HG02763 (cell line): ENCODE measurements around the gene MARF1.
"Not testable (repeated sequence)": the region's sequence is repeated elsewhere in the genome, so short reads cannot be mapped to it uniquely, and the experiment has no call there.

Source experiments
- ATAC-seq: cut with Tn5 transposase; IDR thresholded peaks from one replicate; pipeline ENCODE4 v1.9.1; 2021; ENCODE audit warnings: mild to moderate bottlenecking, moderate library complexity; ENCODE audit not compliant: unreplicated experiment

Gene MARF1

GRCh38 chr16:15654591-15654990 is 11.6 kb upstream of the MARF1 start:
- ATAC-seq: no peak

GRCh38 chr16:15653227-15653626 is 10.3 kb upstream of the MARF1 start:
- ATAC-seq: no peak

GRCh38 chr16:15652293-15653001 is 9.5 kb upstream of the MARF1 start:
- ATAC-seq: no peak

- ATAC-seq: no peak
Measured at GRCh38 chr16:15650698-15651171, 7.8 kb upstream of the MARF1 start.

- peak; percentile 77 for ATAC-seq
Measured at GRCh38 chr16:15650019-15650697, 7.2 kb upstream of the MARF1 start, which contains the start of gene NDE1. NDE1 (plus strand) TSS chr16:15650245; CDS start chr16:15664779, 14,534 bp downstream.

GRCh38 chr16:15649727-15650018 is 6.7 kb upstream of the MARF1 start:
- no peak for ATAC-seq

GRCh38 chr16:15649311-15649710 is 6.4 kb upstream of the MARF1 start:
- not testable (repeated sequence) for ATAC-seq

- no peak for ATAC-seq
Measured at GRCh38 chr16:15648135-15648730, 5.3 kb upstream of the MARF1 start.

GRCh38 chr16:15647294-15648014 is 4.5 kb upstream of the MARF1 start:
- no peak for ATAC-seq

- ATAC-seq: not testable (repeated sequence)
Measured at GRCh38 chr16:15646557-15647293, 3.8 kb upstream of the MARF1 start.

- ATAC-seq: not testable (repeated sequence)
Measured at GRCh38 chr16:15644962-15645465, 2.1 kb upstream of the MARF1 start.

GRCh38 chr16:15644267-15644961 is 1.5 kb upstream of the MARF1 start:
- no peak for ATAC-seq

GRCh38 chr16:15643946-15644250 is 944 bp upstream of the MARF1 start:
- no peak for ATAC-seq

- ATAC-seq: peak; percentile 51
Measured at GRCh38 chr16:15642557-15643047, 352 bp downstream of the MARF1 start.

- no peak for ATAC-seq
Measured at GRCh38 chr16:15641753-15642556, 999 bp downstream of the MARF1 start.

- ATAC-seq: no peak
Measured at GRCh38 chr16:15640966-15641365, 2.0 kb downstream of the MARF1 start.

- ATAC-seq: no peak
Measured at GRCh38 chr16:15639061-15639568, 3.8 kb downstream of the MARF1 start.

GRCh38 chr16:15636392-15636873 is 6.5 kb downstream of the MARF1 start:
- no peak for ATAC-seq

- ATAC-seq: no peak
Measured at GRCh38 chr16:15635926-15636325, 7.0 kb downstream of the MARF1 start.
